Posterior cingulate gyrus (tissue), 11 donors: ENCODE results near the gene CDKN2B.
"Not testable (repeated sequence)": the region's sequence is repeated elsewhere in the genome, so short reads cannot be mapped to it uniquely, and the experiment has no call there.

Source experiments
- DNase-seq, 10 donors: peaks; one replicate each; pipeline versions ENCODE4 v3.0.0 to v3.0.0-alpha.2; 2020 to 2021; ENCODE audit warnings: mixed read lengths in 3 of 10
- intact Hi-C: fragments of 100-400 bp; cut with DNase I; formaldehyde crosslinking; loops from one replicate; pipeline ENCODE4 v1.15.1; 2023

Gene CDKN2B, protein sequence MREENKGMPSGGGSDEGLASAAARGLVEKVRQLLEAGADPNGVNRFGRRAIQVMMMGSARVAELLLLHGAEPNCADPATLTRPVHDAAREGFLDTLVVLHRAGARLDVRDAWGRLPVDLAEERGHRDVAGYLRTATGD

GRCh38 chr9:22008717-22009505 lies at the start of gene CDKN2B:
Gene CDKN2B, minus strand, starts transcription at chr9:22009305. Its CDS starts 352 bp downstream, at chr9:22008953.
- peak; percentile 77 to 98 (median 89) for DNase-seq
- intact Hi-C loops: loop anchor here (2.0 kb wide), 1 partner anchor 196 kb away; no protein-coding TSS in a partner anchor

DNA sequence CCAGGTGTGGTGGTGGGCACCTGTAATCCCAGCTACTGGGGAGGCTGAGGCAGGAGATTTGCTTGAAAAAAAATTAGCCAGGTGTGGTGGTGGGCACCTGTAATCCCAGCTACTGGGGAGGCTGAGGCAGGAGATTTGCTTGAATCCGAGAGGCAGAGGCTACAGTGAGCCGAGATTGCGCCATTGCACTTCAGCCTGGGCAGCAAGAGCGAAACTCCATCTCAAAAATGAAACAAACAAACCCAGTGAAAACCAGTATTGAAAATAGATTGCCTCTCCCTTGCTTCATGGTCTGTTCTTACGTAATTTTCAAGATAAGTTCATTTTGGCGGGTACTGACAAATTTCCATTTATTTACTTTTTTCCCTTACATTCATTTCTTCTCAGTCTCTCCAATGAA lies 48.9 kb upstream of the CDKN2B start:
- DNase-seq, intact Hi-C loops: not testable (repeated sequence)

DNA sequence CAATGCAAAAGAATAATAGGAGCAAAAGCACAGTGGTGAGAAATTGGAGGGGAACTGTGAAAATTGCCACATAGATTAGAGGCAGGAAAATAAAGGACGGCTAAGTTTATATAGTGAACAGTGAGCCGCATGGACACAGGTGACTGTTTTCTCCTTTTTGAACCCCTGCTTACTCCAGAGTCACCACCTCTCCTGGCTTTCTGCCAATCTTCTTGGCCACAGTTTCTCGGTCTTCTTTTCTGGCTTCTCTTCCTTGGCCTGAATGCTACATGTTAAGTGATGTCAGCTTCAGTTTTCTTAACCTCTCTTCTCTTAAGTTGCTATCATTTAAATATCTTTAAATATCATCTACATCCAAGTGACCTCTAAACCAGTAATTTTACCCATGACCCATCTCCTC lies 47.3 kb upstream of the CDKN2B start:
- intact Hi-C loops: no loop called here

DNA sequence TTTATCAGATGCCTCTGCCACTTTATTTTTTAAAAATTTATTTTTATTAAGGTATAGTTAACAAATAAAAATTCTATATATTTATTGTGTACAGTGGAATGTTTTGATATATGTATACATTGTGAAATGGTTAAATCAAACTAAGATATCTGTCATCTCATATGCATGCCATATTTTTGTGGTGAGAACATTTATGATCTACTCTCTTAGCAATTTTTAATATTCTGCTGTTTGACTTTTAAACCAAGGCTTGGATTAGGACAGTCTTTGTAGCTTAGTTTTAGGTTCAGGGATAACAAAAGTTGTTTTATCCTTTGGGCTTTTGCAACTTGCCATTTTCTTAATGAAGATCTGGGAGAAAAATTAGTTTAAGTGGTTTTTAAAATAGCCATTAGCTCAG lies 46.0 kb upstream of the CDKN2B start:
- DNase-seq: no peak
- intact Hi-C loops: no loop called here

More for the DNA sequence above, 47.3 kb upstream of the CDKN2B start:
- DNase-seq: no peak

- intact Hi-C loops: no loop called here
- no peak for DNase-seq
Observed at GRCh38 chr9:22054529-22054928, 45.4 kb upstream of the CDKN2B start.

- intact Hi-C loops: no loop called here
Observed at GRCh38 chr9:22054076-22054475, 45.0 kb upstream of the CDKN2B start.

DNA sequence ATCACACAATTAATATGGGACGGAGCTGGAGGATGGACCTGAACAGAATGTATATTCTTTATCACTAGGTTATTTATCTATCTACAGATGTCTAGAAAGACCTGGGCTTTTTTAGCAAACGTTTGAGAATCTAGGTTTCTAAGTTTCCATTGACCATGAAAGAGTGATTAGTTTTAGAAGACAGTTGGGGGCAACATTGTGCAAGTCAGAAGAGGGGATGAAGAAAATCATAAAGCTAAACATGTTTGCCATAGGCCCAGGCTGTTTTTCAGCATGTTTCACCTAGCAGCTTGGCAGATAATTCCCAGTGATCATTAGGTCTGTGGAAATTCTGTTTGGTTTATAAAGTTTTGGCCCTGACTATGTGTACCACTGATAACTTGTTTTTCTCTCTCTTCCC lies 44.1 kb upstream of the CDKN2B start:
- no peak for DNase-seq
- intact Hi-C loops: no loop called here

More at GRCh38 chr9:22054076-22054475, 45.0 kb upstream of the CDKN2B start:
- no peak for DNase-seq

- DNase-seq: peak in 1 of 10 donors; percentile 9
- intact Hi-C loops: no loop called here
Observed at GRCh38 chr9:22052376-22052945, 43.4 kb upstream of the CDKN2B start.

GRCh38 chr9:22050924-22051323 lies 41.8 kb upstream of the CDKN2B start:
- DNase-seq: no peak
- intact Hi-C loops: no loop called here

- intact Hi-C loops: no loop called here
- no peak for DNase-seq
Observed at GRCh38 chr9:22049411-22049810, 40.3 kb upstream of the CDKN2B start.

DNA sequence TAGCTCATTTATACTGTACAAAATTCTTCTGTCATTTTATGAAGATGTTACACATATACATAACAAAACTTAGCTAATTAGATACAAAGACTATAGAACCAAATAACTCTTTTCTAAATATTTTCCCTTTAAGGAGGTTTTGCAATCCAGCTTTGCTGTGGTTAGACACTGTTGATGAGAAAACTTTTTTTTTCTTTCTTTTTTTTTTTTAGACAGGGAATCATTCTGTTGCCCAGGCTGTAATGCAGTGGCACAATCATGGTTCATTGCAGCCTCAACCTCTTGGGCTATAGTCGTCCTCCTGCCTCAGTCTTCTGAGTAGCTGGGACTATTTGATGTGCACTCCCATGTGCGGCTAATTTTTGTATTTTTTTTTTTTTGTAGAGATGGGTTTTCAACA lies 38.5 kb upstream of the CDKN2B start:
- intact Hi-C loops: no loop called here

DNA sequence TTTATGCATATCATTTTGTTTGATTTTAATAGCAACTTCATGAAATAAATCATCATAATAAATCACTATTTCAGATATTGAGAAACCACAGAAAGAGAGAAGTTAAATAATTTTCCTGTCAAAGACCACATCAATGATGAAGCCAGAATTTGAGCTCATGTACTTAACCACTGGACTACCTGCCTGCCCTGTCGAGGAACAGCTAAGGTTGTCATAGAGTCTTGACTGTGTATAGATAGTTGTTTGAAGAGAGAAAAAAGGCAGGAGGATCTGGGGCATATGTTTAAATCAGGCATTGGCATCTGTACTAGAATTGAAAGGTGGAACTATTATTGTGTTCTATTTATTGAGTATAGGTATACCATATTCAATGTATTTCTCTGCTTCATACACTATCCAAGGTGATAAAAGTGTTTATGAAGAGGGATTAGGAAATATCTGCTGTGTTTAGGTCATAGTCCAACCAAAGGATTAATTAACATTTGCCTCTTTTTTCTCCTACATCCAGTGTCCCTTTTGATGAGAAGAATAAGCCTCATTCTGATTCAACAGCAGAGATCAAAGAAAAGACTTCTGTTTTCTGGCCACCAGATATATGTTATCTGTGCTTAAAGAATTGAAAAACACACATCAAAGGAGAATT lies 37.3 kb upstream of the CDKN2B start:
- intact Hi-C loops: no loop called here
- peak in 1 of 10 donors; percentile 10 for DNase-seq

More for the DNA sequence above, 38.5 kb upstream of the CDKN2B start:
- DNase-seq: no peak

- intact Hi-C loops: no loop called here
- no peak for DNase-seq
Observed at GRCh38 chr9:22045423-22045822, 36.3 kb upstream of the CDKN2B start.

GRCh38 chr9:22044583-22044982 lies 35.5 kb upstream of the CDKN2B start:
- intact Hi-C loops: no loop called here

DNA sequence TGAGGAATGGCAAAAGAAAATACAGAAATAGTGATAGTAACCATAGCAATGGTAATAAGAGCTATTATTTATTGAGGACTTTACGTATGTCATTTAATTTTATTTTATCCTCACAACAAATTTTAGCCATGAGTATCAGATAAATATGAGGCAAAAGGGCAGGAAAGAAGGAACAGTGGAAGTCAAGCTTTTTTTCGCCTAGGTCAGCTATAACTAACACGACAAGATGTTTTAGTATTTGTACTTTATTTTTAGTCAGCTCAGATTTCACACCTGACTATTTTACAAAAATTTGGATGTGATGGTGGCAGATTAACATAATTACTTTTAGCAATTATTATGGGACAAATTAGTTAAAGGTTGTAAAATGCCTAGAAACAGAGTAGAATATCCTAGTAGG lies 34.8 kb upstream of the CDKN2B start:
- intact Hi-C loops: no loop called here
- DNase-seq: no peak

More at GRCh38 chr9:22044583-22044982, 35.5 kb upstream of the CDKN2B start:
- DNase-seq: no peak

GRCh38 chr9:22041775-22042174 lies 32.7 kb upstream of the CDKN2B start:
- no peak for DNase-seq
- intact Hi-C loops: no loop called here

DNA sequence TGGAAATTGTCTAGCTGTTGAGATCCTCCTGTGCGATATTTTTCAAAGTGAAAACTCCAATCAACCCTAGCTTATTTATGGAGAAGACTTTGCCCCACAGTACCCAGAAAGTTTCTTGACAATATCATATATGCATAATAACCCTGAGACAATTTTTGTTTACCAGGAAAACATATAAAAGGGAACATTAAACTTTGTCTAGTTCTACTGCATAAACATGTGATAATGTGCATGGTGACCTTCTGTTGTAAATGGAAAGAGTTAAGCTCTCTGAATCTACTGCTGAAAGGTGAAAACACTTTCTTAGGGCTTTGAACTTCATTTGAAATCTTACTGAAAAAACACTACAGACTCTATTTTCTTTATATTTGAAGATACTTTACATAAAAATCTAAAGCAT lies 32.2 kb upstream of the CDKN2B start:
- no peak for DNase-seq

DNA sequence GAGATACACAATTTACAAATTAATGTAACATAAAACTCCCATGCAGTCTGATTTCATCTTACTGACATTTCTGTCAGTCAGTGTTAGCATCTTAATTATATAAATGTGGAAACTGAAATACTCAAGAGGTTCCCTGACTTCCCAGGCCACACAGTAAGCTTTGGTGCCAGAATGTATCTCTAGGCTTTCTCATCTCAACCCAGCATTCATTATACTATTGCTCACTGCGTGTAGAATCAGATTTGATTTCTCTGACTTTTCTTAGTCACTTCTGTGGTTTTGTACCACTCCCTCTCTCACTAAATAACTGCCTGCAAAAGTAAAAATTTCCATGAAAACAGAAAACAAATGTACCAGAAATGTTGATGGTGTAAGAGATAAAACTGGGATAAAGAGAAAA lies 31.7 kb upstream of the CDKN2B start:
- no peak for DNase-seq
- intact Hi-C loops: no loop called here

More for the DNA sequence above, 32.2 kb upstream of the CDKN2B start:
- intact Hi-C loops: no loop called here

DNA sequence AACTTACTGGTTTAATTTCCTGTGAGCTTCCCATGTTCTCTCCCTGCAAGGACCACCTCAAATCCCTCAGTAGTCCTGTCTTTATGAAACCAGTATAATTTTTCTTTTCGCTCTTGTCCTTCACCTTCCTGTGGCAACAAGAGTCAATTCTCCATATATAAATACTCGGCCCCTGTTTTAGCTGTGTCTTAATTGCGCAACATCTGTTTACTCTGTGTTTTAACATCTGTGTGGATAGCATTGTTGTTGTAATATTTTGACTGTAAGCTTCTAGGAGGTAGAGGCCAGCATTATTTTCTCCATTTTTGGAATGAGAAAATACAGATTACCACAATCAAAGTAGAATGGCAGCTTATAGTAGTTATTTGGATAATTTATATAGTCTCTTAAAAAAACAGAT lies 30.2 kb upstream of the CDKN2B start:
- no peak for DNase-seq
- intact Hi-C loops: loop anchor here (2.0 kb wide), 1 partner anchor 226 kb away; no protein-coding TSS in a partner anchor

DNA sequence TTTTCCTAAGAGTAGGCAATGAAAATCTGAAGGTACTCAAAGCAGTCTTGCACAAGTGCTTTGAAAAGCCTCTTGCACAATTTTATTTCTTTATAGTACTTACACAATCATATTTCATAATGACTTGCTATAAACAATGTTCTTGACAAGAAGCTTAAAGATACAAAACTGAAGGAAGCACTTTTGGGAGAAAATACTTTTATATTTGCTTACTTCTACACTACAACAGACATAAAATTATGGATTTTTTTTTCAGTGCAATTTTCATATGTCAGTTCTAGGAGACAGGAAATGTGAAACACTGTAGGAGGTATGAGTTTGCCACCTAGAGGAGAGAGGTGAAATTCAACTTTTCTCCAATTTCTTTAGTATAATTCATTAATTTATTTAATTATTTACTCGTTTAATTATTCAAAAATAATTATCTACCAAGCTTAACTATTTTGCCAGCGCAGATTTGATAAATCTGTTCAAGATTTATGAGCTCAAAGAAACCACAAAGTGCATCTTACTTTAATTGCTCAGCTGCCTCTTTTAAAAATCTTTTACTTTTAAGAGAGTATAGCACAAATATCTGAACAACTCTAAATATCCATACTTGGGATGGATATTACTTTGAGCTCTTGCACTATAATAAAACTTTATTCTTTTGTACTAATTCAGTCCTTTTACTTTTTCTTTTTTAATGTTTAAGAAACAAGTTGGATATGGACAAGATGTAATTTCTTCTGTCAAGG lies 29.0 kb upstream of the CDKN2B start:
- DNase-seq: no peak
- intact Hi-C loops: loop anchor here (2.0 kb wide), 1 partner anchor 225 kb away; no protein-coding TSS in a partner anchor
